AG10803 (cell line): ENCODE measurements around the gene FAM135A.

ENCODE experiments used
- DNase-seq: peaks from one replicate; pipeline ENCODE4 v3.0.0; 2010; ENCODE audit warnings: low read depth
- H3K4me3 ChIP-seq: 2 replicates; pipeline ENCODE4 v1.5.1; 2011; ENCODE audit warnings: mild to moderate bottlenecking, low read length, control low read depth
- TF ChIP-seq, protein P1 (sequence below): conservative IDR thresholded peaks from 2 replicates; pipeline ENCODE4 v1.5.1; 2011; ENCODE audit warnings: mild to moderate bottlenecking, low read length, control low read depth, inconsistent platforms

FAM135A gene

DNA sequence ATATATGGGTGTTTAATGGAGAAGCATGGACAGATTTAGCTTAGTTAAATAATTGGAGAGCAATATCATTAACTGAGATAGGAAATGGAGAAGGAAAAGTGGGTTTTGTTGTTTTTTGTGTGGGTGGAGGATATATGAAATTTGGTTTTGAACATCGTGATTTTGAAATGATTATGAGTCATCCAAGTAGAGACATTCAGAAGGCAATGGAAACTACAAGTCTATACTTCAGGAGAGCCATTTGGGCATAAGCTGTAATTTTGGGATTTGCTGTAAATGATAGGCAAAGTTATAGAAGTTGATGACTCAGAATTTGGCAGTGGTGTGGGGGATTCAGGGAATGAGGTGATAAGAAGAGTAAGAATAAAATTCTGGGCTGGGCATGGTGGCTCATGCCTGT, 27.4 kb upstream of the FAM135A start:
- TF ChIP-seq, protein P1, sequence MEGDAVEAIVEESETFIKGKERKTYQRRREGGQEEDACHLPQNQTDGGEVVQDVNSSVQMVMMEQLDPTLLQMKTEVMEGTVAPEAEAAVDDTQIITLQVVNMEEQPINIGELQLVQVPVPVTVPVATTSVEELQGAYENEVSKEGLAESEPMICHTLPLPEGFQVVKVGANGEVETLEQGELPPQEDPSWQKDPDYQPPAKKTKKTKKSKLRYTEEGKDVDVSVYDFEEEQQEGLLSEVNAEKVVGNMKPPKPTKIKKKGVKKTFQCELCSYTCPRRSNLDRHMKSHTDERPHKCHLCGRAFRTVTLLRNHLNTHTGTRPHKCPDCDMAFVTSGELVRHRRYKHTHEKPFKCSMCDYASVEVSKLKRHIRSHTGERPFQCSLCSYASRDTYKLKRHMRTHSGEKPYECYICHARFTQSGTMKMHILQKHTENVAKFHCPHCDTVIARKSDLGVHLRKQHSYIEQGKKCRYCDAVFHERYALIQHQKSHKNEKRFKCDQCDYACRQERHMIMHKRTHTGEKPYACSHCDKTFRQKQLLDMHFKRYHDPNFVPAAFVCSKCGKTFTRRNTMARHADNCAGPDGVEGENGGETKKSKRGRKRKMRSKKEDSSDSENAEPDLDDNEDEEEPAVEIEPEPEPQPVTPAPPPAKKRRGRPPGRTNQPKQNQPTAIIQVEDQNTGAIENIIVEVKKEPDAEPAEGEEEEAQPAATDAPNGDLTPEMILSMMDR: no peak
- DNase-seq: no peak
- H3K4me3 ChIP-seq: no peak overlapping the region

DNA sequence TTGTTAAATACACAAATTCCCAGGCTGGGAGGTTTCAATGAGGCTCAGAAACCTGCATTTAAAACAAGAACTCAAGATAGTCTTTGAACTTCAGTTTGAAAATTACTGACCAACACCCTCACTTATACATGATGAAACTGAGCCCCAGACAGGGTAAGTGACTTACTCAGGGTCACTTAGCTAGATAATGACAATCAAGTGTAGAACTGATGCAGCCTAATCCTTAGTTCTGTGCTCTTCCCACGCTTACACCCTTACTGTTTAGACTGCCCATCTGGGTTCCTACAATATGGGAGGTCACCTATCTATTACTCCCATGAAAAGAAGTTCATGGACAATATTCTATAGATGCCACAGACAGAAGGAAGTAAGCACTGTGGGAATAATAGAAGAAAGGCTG, 24.5 kb upstream of the FAM135A start:
- no peak overlapping the region for H3K4me3 ChIP-seq
- no peak for DNase-seq
- TF ChIP-seq, protein P1: no peak

DNA sequence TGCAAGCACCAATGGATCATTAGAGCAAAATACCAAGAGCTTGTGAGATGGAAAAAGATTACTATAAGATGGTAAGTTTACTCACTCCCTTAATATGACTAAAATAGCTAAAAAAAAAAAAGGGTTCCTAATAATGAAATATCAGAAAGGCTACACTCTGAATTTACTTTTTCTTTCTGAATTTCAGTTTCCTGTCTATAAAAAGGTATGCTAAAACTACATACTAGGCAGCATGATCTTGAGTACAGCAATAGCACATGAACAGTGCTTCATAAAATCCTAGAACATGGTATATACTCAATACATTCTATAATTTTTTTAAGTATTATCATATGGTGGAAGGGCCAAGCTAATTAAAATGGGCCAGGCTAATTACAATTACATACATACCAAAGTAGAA, 24.0 kb upstream of the FAM135A start:
- no peak overlapping the region for H3K4me3 ChIP-seq

DNA sequence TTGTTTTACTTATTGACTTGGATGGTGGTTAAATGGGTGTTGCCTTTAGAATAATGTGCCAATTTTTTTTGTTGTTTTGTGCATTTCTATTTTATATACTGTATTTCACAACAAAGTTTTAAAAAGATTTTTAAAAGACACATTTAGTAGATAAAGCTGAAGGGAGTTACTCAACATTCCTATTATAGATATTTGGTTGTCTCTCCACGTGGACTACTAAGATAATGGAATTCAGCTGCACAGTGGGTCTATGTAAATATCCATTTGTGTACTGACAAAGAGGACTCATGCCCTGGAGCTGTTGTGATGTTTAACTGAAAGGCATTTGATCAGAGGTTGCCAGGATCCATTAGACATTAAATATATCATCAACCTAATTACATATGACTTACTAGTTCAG, 23.2 kb upstream of the FAM135A start:
- TF ChIP-seq, protein P1: no peak
- no peak for DNase-seq
- no peak overlapping the region for H3K4me3 ChIP-seq

More for the DNA sequence above, 24.0 kb upstream of the FAM135A start:
- no peak for DNase-seq
- TF ChIP-seq, protein P1: no peak

DNA sequence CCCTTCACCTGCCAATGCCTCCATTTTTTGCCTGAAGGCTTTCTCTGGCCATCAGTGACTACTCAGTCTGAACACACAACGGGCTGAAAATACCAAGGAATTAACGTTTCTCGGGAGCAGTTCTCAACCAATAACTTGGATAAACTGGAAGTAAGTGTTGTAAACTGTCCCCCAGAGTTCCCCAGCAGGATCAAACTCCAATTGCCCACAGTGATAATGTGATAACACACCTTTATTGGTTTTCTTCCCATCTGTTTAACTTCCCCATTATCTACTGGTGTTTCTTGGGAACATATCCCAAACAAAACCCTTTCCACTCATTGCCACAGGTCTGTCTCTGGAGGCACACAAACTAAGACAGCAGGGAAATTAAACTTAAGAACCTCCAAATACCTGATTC, 21.8 kb upstream of the FAM135A start:
- no peak overlapping the region for H3K4me3 ChIP-seq
- DNase-seq: no peak
- TF ChIP-seq, protein P1: no peak

DNA sequence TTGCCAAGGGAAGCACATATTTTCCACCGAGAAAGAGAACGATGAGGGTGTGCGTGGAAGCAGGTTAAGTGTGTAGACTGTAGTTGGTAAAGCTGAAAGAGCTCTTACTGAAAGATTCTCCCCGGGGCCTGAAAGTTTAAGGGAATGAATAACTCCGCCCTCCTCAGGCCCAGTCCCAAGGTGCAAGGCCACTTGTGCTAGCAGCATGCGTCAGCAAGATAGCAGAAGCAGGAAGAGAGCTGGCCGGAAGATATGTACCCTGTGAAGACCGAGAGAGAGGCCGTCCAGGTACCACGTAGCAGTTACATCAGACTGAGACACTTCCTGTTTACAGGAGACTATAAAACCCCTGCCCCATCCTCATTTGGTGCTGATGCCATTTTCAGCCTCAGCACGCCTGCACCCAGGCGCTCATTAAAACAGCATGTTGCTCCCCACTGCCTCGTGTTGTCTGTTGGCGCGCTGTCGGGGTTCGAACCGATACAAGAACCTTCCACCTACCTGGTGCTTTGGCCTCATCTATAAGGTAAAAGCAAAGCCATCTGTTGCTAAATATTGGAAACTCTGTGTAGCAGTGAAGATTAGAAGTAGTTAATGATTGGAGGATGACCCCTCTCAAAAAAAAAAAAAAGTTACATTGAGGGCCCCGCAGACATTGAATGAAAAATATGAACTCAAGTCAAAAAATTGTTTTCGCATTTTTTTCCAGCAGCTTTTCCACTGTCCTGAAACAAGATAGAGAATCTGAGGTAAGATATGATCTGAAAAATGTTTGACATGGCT, 18.6 kb upstream of the FAM135A start:
- no peak overlapping the region for H3K4me3 ChIP-seq
- DNase-seq: no peak
- TF ChIP-seq, protein P1: no peak

DNA sequence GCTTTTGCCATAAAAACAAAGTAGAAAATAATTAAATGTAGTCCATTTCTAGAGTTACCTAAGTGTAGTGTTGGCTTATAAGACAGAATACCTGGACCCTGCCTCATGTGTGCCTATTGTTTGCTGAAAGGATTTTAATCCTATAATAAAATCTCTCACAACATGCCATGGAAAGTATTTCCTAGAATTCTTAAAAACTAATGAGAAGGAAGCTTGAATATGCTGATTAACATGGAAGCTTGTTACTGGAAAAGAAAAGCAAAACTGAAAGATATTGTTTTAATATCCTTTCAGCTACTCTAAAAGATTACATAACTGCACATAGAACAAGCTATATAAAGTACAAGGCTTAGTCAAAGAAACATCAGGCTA, 18.0 kb upstream of the FAM135A start:
- TF ChIP-seq, protein P1: no peak
- DNase-seq: no peak
- no peak overlapping the region for H3K4me3 ChIP-seq
